Natural killer cell (primary cell): ENCODE results near the gene TPO. TPM values are rescaled to one million over a fixed set of nuclear protein-coding genes. Genes with fewer than 3 reads are reported as not detected.

Experiments
- ATAC-seq, 3 donors: fragments of 150-1000 bp in 2 of 3; fragments of 200-7000 bp in 1 of 3; cut with Tn5 transposase; 1 replicate in 1 of 3; 2 replicates in 2 of 3; pipeline ENCODE4 v1.10.0; 2021; ENCODE audit warnings: mild to moderate bottlenecking in 2 of 3, moderate library complexity in 2 of 3
- DNase-seq, 2 donors: peaks; one replicate each; pipeline versions ENCODE4 v3.0.0 to v3.0.0-alpha.2; 2013 to 2021; ENCODE audit warnings: mixed read lengths in 1 of 2
- H3K27ac ChIP-seq: one replicate; pipeline ENCODE4 v1.5.1; 2013; ENCODE audit warnings: mild to moderate bottlenecking, low read length
- H3K27me3 ChIP-seq: one replicate; pipeline ENCODE4 v1.6.1; 2013; ENCODE audit warnings: low read length; ENCODE audit not compliant: control insufficient read depth, insufficient read depth
- H3K36me3 ChIP-seq: one replicate; pipeline ENCODE4 v1.6.1; 2013; ENCODE audit warnings: low read length; ENCODE audit not compliant: control insufficient read depth, insufficient read depth
- H3K4me1 ChIP-seq: one replicate; pipeline ENCODE4 v1.6.1; 2013; ENCODE audit warnings: low read length; ENCODE audit not compliant: control insufficient read depth, insufficient read depth
- H3K4me3 ChIP-seq: one replicate; pipeline ENCODE4 v1.5.1; 2013; ENCODE audit warnings: low read length
- H3K9me3 ChIP-seq: one replicate; pipeline ENCODE4 v1.6.1; 2013; ENCODE audit warnings: low read length; ENCODE audit not compliant: control insufficient read depth, insufficient read depth
- H3K27ac Mint-ChIP-seq, 2 donors: one replicate each; pipeline ENCODE4 v1.8.0; 2022; ENCODE audit warnings: mild to moderate bottlenecking in 2 of 2, mixed read lengths in 2 of 2, moderate library complexity in 1 of 2
- H3K27me3 Mint-ChIP-seq, 2 donors: one replicate each; pipeline ENCODE4 v1.8.0; 2022; ENCODE audit warnings: low read depth in 2 of 2, mixed read lengths in 2 of 2
- H3K36me3 Mint-ChIP-seq: one replicate; pipeline ENCODE4 v1.8.0; 2022; ENCODE audit warnings: mixed read lengths
- H3K4me1 Mint-ChIP-seq, 2 donors: one replicate each; pipeline ENCODE4 v1.8.0; 2022; ENCODE audit warnings: mixed read lengths in 2 of 2
- H3K4me3 Mint-ChIP-seq: one replicate; pipeline ENCODE4 v1.8.0; 2022; ENCODE audit warnings: mild to moderate bottlenecking, moderate library complexity, mixed read lengths
- H3K9me3 Mint-ChIP-seq, 2 donors: one replicate each; pipeline ENCODE4 v1.8.0; 2022; ENCODE audit warnings: mixed read lengths in 2 of 2
- CTCF ChIP-seq: fragments of 200-600 bp; IDR thresholded peaks from one replicate; pipeline ENCODE4 v1.8.0; 2022; ENCODE audit warnings: antibody characterized with exemption
- WGBS: methylation state at CpG from one replicate; pipeline ENCODE4 v1.1.7; 2013; ENCODE audit warnings: missing lambda C conversion rate; ENCODE audit not compliant: insufficient coverage; 5-methylcytosine and 5-hydroxymethylcytosine counted together
- intact Hi-C: fragments of 100-400 bp; cut with micrococcal nuclease; formaldehyde crosslinking; loops from one replicate; pipeline ENCODE4 v1.14.2; 2022
- total RNA-seq, 4 donors: library from RNA; stranded (reverse); fragments of 120-200 nt in 1 of 4; gene quantifications; one replicate each; pipeline versions ENCODE4 v1.2.3 to v1.2.4, GENCODE V29; 2013 to 2022

Gene TPO
- total RNA-seq, 3 donors from 2014 or later (not counting 1 experiment from before 2014, with no cell fraction given): not detected

- TF ChIP-seq CTCF: no peak
- Mint-ChIP-seq H3K36me3 (no peaks in the 10 kb centered on the region), H3K9me3 (no peaks in the 10 kb centered on the region), H3K27me3 (peaks cover 0 to 7% of the 10 kb centered on the region in 2 donors), H3K4me1 (no peaks in the 10 kb centered on the region), H3K27ac (no peak overlapping the region), H3K4me3 (no peak overlapping the region)
- intact Hi-C loops: no loop called here
- no peak overlapping the region for H3K27ac ChIP-seq
- no peaks in the 10 kb centered on the region for H3K36me3 ChIP-seq
- DNase-seq: no peak
- no peaks in the 10 kb centered on the region for H3K9me3 ChIP-seq
- H3K27me3 ChIP-seq: no peaks in the 10 kb centered on the region
- no peaks in the 10 kb centered on the region for H3K4me1 ChIP-seq
- 89% methylated on average over 23 of the region's 23 CpGs for WGBS
- ATAC-seq: no peak
- H3K4me3 ChIP-seq: no peak overlapping the region
These were observed 7.7 kb downstream of the TPO start for GRCh38 chr2:1420746-1421480.

GRCh38 chr2:1421731-1422130 lies 8.5 kb downstream of the TPO start:
- H3K27ac ChIP-seq: no peak overlapping the region
- Mint-ChIP-seq H3K9me3 (no peaks in the 10 kb centered on the region), H3K4me1 (no peaks in the 10 kb centered on the region), H3K4me3 (no peak overlapping the region), H3K36me3 (no peaks in the 10 kb centered on the region), H3K27me3 (peaks cover 0 to 7% of the 10 kb centered on the region in 2 donors), H3K27ac (no peak overlapping the region)
- H3K4me3 ChIP-seq: no peak overlapping the region
- H3K36me3 ChIP-seq: no peaks in the 10 kb centered on the region
- intact Hi-C loops: no loop called here
- H3K27me3 ChIP-seq: no peaks in the 10 kb centered on the region
- H3K9me3 ChIP-seq: no peaks in the 10 kb centered on the region
- ATAC-seq (no peak), DNase-seq (no peak)
- H3K4me1 ChIP-seq: no peaks in the 10 kb centered on the region
- 91% methylated on average over 14 of the region's 14 CpGs for WGBS
- no peak for TF ChIP-seq CTCF

GRCh38 chr2:1422131-1422530 lies 8.9 kb downstream of the TPO start:
- H3K4me3 Mint-ChIP-seq: no peak overlapping the region
- H3K36me3 ChIP-seq: no peaks in the 10 kb centered on the region
- H3K27me3 ChIP-seq: no peaks in the 10 kb centered on the region
- no peak for DNase-seq
- 88% methylated on average over 22 of the region's 22 CpGs for WGBS
- H3K27me3 Mint-ChIP-seq: peaks cover 0 to 7% of the 10 kb centered on the region in 2 donors
- H3K9me3 ChIP-seq: no peaks in the 10 kb centered on the region
- TF ChIP-seq CTCF: no peak
- ATAC-seq: no peak
- no peak overlapping the region for H3K4me3 ChIP-seq
- no peaks in the 10 kb centered on the region for H3K9me3 Mint-ChIP-seq
- H3K4me1 Mint-ChIP-seq: no peaks in the 10 kb centered on the region
- no peak overlapping the region for H3K27ac ChIP-seq
- no peaks in the 10 kb centered on the region for H3K36me3 Mint-ChIP-seq
- intact Hi-C loops: no loop called here
- no peaks in the 10 kb centered on the region for H3K4me1 ChIP-seq
- H3K27ac Mint-ChIP-seq: no peak overlapping the region
